GM06990 (cell line): ENCODE data around the gene LAX1.

ENCODE experiments used
- DNase-seq: peaks from one replicate; pipeline ENCODE4 v3.0.0-alpha.2; 2011; ENCODE audit not compliant: insufficient read length; ENCODE audit errors: extremely low read depth
- H3K27me3 ChIP-seq: replicated peaks from 2 replicates; pipeline ENCODE4 v1.6.0; 2011; ENCODE audit warnings: low read length; ENCODE audit not compliant: control insufficient read depth, insufficient read depth
- H3K36me3 ChIP-seq: 2 replicates; pipeline ENCODE4 v1.5.1; 2011; ENCODE audit warnings: low read length; ENCODE audit not compliant: control insufficient read depth, insufficient read depth
- H3K4me3 ChIP-seq: replicated peaks from 2 replicates; pipeline ENCODE4 v1.5.1; 2011; ENCODE audit warnings: low read depth, mild to moderate bottlenecking, control low read depth, low read length
- CTCF ChIP-seq: IDR thresholded peaks from 2 replicates; pipeline ENCODE4 v1.5.1; 2011; ENCODE audit warnings: low read length, control low read depth, mild to moderate bottlenecking, inconsistent platforms; ENCODE audit not compliant: insufficient read depth, poor library complexity, severe bottlenecking

LAX1 gene

GRCh38 chr1:203733009-203733863 lies 31.7 kb upstream of the LAX1 start:
- Histone ChIP-seq H3K36me3 (no peaks in the 10 kb centered on the region), H3K4me3 (no peak overlapping the region), H3K27me3 (no peaks in the 10 kb centered on the region)
- TF ChIP-seq CTCF = no peak
- DNase-seq = no peak

- Histone ChIP-seq H3K4me3 (no peak overlapping the region), H3K27me3 (no peaks in the 10 kb centered on the region), H3K36me3 (no peaks in the 10 kb centered on the region)
- no peak for TF ChIP-seq CTCF
- no peak for DNase-seq
Measured at GRCh38 chr1:203742436-203742835, 22.5 kb upstream of the LAX1 start.

GRCh38 chr1:203743091-203743571 lies 21.9 kb upstream of the LAX1 start:
- DNase-seq = no peak
- no peaks in the 10 kb centered on the region for H3K27me3 ChIP-seq

GRCh38 chr1:203744075-203744972 lies 20.7 kb upstream of the LAX1 start:
- Histone ChIP-seq H3K4me3 (no peak overlapping the region), H3K36me3 (no peaks in the 10 kb centered on the region), H3K27me3 (no peaks in the 10 kb centered on the region)
- no peak for TF ChIP-seq CTCF
- peak; percentile 37 for DNase-seq

More at GRCh38 chr1:203743091-203743571, 21.9 kb upstream of the LAX1 start:
- Histone ChIP-seq H3K4me3 (no peak overlapping the region), H3K36me3 (no peaks in the 10 kb centered on the region)
- no peak for TF ChIP-seq CTCF

- no peaks in the 10 kb centered on the region for H3K27me3 ChIP-seq
- TF ChIP-seq CTCF = no peak
- no peaks in the 10 kb centered on the region for H3K36me3 ChIP-seq
- H3K4me3 ChIP-seq = no peak overlapping the region
- no peak for DNase-seq
Measured at GRCh38 chr1:203746281-203746680, 18.7 kb upstream of the LAX1 start.
